Astrocyte (in vitro differentiated cells and primary cell): ENCODE measurements around the gene LGALS8. TPM values are rescaled to one million over a fixed set of nuclear protein-coding genes. Genes with fewer than 3 reads are reported as not detected.
"Not testable (repeated sequence)": the region's sequence is repeated elsewhere in the genome, so short reads cannot be mapped to it uniquely, and the experiment has no call there.

Source experiments
- DNase-seq: peaks from one replicate; pipeline ENCODE4 v3.0.0-alpha.2; 2010; ENCODE audit warnings: low read depth
- FAIRE-seq: peaks from 2 replicates; lab custom pipeline; 2011; peaks lifted over from hg19 to GRCh38; lab: Jason Lieb, UNC
- H2AFZ ChIP-seq: 2 replicates; pipeline ENCODE4 v1.6.0; 2012; ENCODE audit warnings: low read depth, low read length, inconsistent platforms
- H3K27ac ChIP-seq: 2 replicates; pipeline ENCODE4 v1.5.1; 2011; ENCODE audit warnings: low read depth, low read length, inconsistent platforms
- H3K27me3 ChIP-seq: 2 replicates; pipeline ENCODE4 v1.6.0; 2011; ENCODE audit warnings: low read length, inconsistent platforms; ENCODE audit not compliant: insufficient read depth
- H3K36me3 ChIP-seq: 2 replicates; pipeline ENCODE4 v1.5.1; 2011; ENCODE audit warnings: low read length, inconsistent platforms; ENCODE audit not compliant: insufficient read depth
- H3K4me1 ChIP-seq: 2 replicates; pipeline ENCODE4 v1.5.1; 2011; ENCODE audit warnings: low read length, inconsistent platforms; ENCODE audit not compliant: insufficient read depth
- H3K4me2 ChIP-seq: 2 replicates; pipeline ENCODE4 v1.6.0; 2012; ENCODE audit warnings: low read length, inconsistent platforms
- H3K4me3 ChIP-seq: 2 replicates; pipeline ENCODE4 v1.5.1; 2011; ENCODE audit warnings: low read depth, mild to moderate bottlenecking, low read length, inconsistent platforms; ENCODE audit not compliant: insufficient read depth
- H3K79me2 ChIP-seq: 2 replicates; pipeline ENCODE4 v1.6.0; 2012; ENCODE audit warnings: mild to moderate bottlenecking, low read length, inconsistent platforms; ENCODE audit not compliant: insufficient read depth
- H3K9ac ChIP-seq: 2 replicates; pipeline ENCODE4 v1.6.0; 2012; ENCODE audit warnings: mild to moderate bottlenecking, low read length, inconsistent platforms
- H3K9me3 ChIP-seq: 2 replicates; pipeline ENCODE4 v1.5.1; 2012; ENCODE audit warnings: low read depth, mild to moderate bottlenecking, low read length, inconsistent platforms; ENCODE audit not compliant: insufficient read depth
- H4K20me1 ChIP-seq: 2 replicates; pipeline ENCODE4 v1.6.0; 2012; ENCODE audit warnings: low read length, inconsistent platforms; ENCODE audit not compliant: insufficient read depth
- H3K27ac Mint-ChIP-seq: one replicate; pipeline ENCODE4 v1.8.0; 2021; ENCODE audit warnings: mild to moderate bottlenecking, mixed read lengths; ENCODE audit not compliant: unreplicated experiment
- H3K27me3 Mint-ChIP-seq: one replicate; pipeline ENCODE4 v1.8.0; 2021; ENCODE audit warnings: low read depth, mixed read lengths; ENCODE audit not compliant: unreplicated experiment
- H3K36me3 Mint-ChIP-seq: one replicate; pipeline ENCODE4 v1.8.0; 2021; ENCODE audit warnings: low read depth, mixed read lengths; ENCODE audit not compliant: unreplicated experiment
- H3K4me1 Mint-ChIP-seq: one replicate; pipeline ENCODE4 v1.8.0; 2021; ENCODE audit warnings: low read depth, mixed read lengths; ENCODE audit not compliant: unreplicated experiment
- H3K4me3 Mint-ChIP-seq: one replicate; pipeline ENCODE4 v1.8.0; 2021; ENCODE audit warnings: mild to moderate bottlenecking, moderate library complexity, mixed read lengths; ENCODE audit not compliant: unreplicated experiment
- H3K9me3 Mint-ChIP-seq: one replicate; pipeline ENCODE4 v1.8.0; 2021; ENCODE audit warnings: mild to moderate bottlenecking, mixed read lengths; ENCODE audit not compliant: unreplicated experiment
- EZH2 ChIP-seq: IDR thresholded peaks from 2 replicates; pipeline ENCODE4 v1.6.1; 2012; ENCODE audit warnings: mild to moderate bottlenecking, low read length, inconsistent platforms; ENCODE audit not compliant: insufficient read depth
- total RNA-seq: library from RNA; stranded (reverse); gene quantifications from 2 replicates; pipeline ENCODE4 v1.2.1, GENCODE V29; 2021
- TF ChIP-seq, protein P1 (sequence below): IDR thresholded peaks from 2 replicates; pipeline ENCODE4 v1.5.1; 2011; ENCODE audit warnings: low read depth, mild to moderate bottlenecking, inconsistent platforms, low read length, moderate library complexity; ENCODE audit not compliant: insufficient read depth

LGALS8 gene
- total RNA-seq, 1 donor from 2014 or later = 27.9 TPM

- no peak overlapping the region for H3K27ac Mint-ChIP-seq
- H3K4me3 ChIP-seq = no peak overlapping the region
- no peak for DNase-seq
Observed at GRCh38 chr1:236568285-236568894, 44.6 kb downstream of the LGALS8 start.

DNA sequence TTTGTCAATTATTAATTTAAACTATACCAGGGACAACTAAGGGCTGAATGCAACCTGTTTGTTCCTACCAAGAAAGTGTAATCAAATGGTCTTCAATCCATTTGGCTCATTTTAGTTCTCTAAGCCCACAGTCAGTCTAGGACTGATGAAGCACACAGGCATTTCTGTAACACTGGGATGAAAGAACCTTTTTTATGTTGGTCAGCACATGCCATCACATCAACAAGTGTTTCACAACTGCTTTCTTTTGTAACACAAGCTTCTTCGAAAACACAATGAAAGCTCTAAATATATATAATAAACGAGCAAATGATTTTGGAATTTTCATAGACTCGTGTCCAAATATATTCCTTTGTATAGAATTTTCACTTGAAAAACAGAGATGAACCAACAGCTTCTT is 51.7 kb downstream of the LGALS8 start:
- Histone ChIP-seq H3K4me1 (no peaks in the 10 kb centered on the region), H3K9ac (no peak overlapping the region), H3K36me3 (peaks cover 55% of the 10 kb centered on the region), H3K9me3 (no peaks in the 10 kb centered on the region), H2AFZ (no peak overlapping the region), H4K20me1 (no peaks in the 10 kb centered on the region), H3K27me3 (no peaks in the 10 kb centered on the region), H3K4me2 (no peak overlapping the region), H3K27ac (no peak overlapping the region), H3K4me3 (no peak overlapping the region), H3K79me2 (no peaks in the 10 kb centered on the region)
- Mint-ChIP-seq H3K4me1 (peaks cover 13% of the 10 kb centered on the region), H3K9me3 (no peaks in the 10 kb centered on the region), H3K36me3 (peaks cover 9% of the 10 kb centered on the region), H3K27me3 (no peaks in the 10 kb centered on the region), H3K27ac (no peak overlapping the region), H3K4me3 (no peak overlapping the region)
- FAIRE-seq (no peak), DNase-seq (peak; percentile 24)
- TF ChIP-seq, protein P1, sequence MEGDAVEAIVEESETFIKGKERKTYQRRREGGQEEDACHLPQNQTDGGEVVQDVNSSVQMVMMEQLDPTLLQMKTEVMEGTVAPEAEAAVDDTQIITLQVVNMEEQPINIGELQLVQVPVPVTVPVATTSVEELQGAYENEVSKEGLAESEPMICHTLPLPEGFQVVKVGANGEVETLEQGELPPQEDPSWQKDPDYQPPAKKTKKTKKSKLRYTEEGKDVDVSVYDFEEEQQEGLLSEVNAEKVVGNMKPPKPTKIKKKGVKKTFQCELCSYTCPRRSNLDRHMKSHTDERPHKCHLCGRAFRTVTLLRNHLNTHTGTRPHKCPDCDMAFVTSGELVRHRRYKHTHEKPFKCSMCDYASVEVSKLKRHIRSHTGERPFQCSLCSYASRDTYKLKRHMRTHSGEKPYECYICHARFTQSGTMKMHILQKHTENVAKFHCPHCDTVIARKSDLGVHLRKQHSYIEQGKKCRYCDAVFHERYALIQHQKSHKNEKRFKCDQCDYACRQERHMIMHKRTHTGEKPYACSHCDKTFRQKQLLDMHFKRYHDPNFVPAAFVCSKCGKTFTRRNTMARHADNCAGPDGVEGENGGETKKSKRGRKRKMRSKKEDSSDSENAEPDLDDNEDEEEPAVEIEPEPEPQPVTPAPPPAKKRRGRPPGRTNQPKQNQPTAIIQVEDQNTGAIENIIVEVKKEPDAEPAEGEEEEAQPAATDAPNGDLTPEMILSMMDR = no peak
- TF ChIP-seq EZH2 = no peak

More at GRCh38 chr1:236568285-236568894, 44.6 kb downstream of the LGALS8 start:
- H3K9ac ChIP-seq = no peak overlapping the region
- Mint-ChIP-seq H3K36me3 (peaks cover 18% of the 10 kb centered on the region), H3K4me1 (no peaks in the 10 kb centered on the region), H3K4me3 (no peak overlapping the region), H3K27me3 (no peaks in the 10 kb centered on the region), H3K9me3 (no peaks in the 10 kb centered on the region)
- H3K27ac ChIP-seq = no peak overlapping the region
- FAIRE-seq = peak; percentile 5
- no peaks in the 10 kb centered on the region for H3K27me3 ChIP-seq
- no peak overlapping the region for H2AFZ ChIP-seq
- no peak overlapping the region for H3K4me2 ChIP-seq
- TF ChIP-seq, protein P1 = no peak
- no peak for TF ChIP-seq EZH2
- no peaks in the 10 kb centered on the region for H3K79me2 ChIP-seq
- H3K36me3 ChIP-seq = peaks cover 78% of the 10 kb centered on the region
- H3K4me1 ChIP-seq = no peaks in the 10 kb centered on the region
- H3K9me3 ChIP-seq = no peaks in the 10 kb centered on the region
- no peaks in the 10 kb centered on the region for H4K20me1 ChIP-seq

- H3K36me3 ChIP-seq = peaks cover 51% of the 10 kb centered on the region
- H3K36me3 Mint-ChIP-seq = peaks cover 6% of the 10 kb centered on the region
Observed at GRCh38 chr1:236576004-236576403, 52.2 kb downstream of the LGALS8 start.

DNA sequence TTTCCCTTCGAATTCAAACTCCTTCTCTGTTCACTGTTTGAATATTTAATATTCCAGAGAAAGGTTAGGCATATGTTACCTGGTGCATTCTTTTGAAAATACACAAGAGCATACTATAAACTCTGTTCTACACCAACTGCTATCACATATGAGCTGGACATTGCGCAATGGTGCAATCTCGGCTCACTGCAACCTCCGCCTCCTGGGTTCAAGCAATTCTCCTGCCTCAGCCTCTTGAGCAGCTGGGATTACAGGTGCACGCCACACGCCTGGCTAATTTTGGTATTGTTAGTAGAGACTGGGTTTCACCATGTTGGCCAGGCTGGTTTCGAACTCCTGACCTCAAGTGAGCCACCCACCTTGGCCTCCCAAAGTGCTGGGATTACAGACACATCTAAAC is 53.3 kb downstream of the LGALS8 start:
- peaks cover 50% of the 10 kb centered on the region for H3K36me3 ChIP-seq
- not testable (repeated sequence) for H3K9ac ChIP-seq, H3K4me3 Mint-ChIP-seq, H3K4me2 ChIP-seq, H3K27me3 ChIP-seq, H3K4me3 ChIP-seq, DNase-seq, H3K79me2 ChIP-seq, H3K27ac ChIP-seq, FAIRE-seq, H3K9me3 ChIP-seq, H2AFZ ChIP-seq, H3K9me3 Mint-ChIP-seq, H3K27me3 Mint-ChIP-seq, H3K27ac Mint-ChIP-seq, H3K36me3 Mint-ChIP-seq, H4K20me1 ChIP-seq, H3K4me1 ChIP-seq
- peaks cover 13% of the 10 kb centered on the region for H3K4me1 Mint-ChIP-seq

More at GRCh38 chr1:236576004-236576403, 52.2 kb downstream of the LGALS8 start:
- no peaks in the 10 kb centered on the region for H3K27me3 ChIP-seq
- H3K79me2 ChIP-seq = no peaks in the 10 kb centered on the region
- FAIRE-seq = no peak
- Mint-ChIP-seq H3K4me3 (no peak overlapping the region), H3K4me1 (peaks cover 13% of the 10 kb centered on the region), H3K27me3 (no peaks in the 10 kb centered on the region), H3K27ac (peak overlapping the region; percentile 67), H3K9me3 (no peaks in the 10 kb centered on the region)
- no peak for TF ChIP-seq EZH2
- H3K9ac ChIP-seq = no peak overlapping the region
- H3K4me1 ChIP-seq = no peaks in the 10 kb centered on the region
- H3K4me3 ChIP-seq = no peak overlapping the region
- no peaks in the 10 kb centered on the region for H3K9me3 ChIP-seq
- no peaks in the 10 kb centered on the region for H4K20me1 ChIP-seq
- no peak overlapping the region for H3K27ac ChIP-seq
- H2AFZ ChIP-seq = no peak overlapping the region
- H3K4me2 ChIP-seq = no peak overlapping the region
- DNase-seq = peak; percentile 55
